Testis (tissue), 3 donors: ENCODE data around the gene EHBP1. TPM values are rescaled to one million over a fixed set of nuclear protein-coding genes. Genes with fewer than 3 reads are reported as not detected.

Source experiments
- DNase-seq: peaks from one replicate; pipeline ENCODE4 v3.0.0-alpha.2; 2019
- H3K27ac ChIP-seq, 2 donors: fragments of 200-600 bp; sonication (generic); one replicate each; pipeline ENCODE4 v1.5.1; 2019
- H3K27me3 ChIP-seq: fragments of 200-600 bp; sonication (generic); one replicate; pipeline ENCODE4 v1.5.1; 2019
- H3K36me3 ChIP-seq: fragments of 200-600 bp; sonication (generic); one replicate; pipeline ENCODE4 v1.5.1; 2017; ENCODE audit warnings: low read depth; ENCODE audit errors: missing control alignments
- H3K4me1 ChIP-seq: fragments of 200-600 bp; sonication (generic); one replicate; pipeline ENCODE4 v1.5.1; 2019
- H3K4me3 ChIP-seq, 2 donors: fragments of 200-600 bp; sonication (generic); one replicate each; pipeline ENCODE4 v1.5.1; 2017 to 2019
- H3K9me3 ChIP-seq: fragments of 200-600 bp; sonication (generic); one replicate; pipeline ENCODE4 v1.5.1; 2017
- POLR2A ChIP-seq: fragments of 450-650 bp; IDR thresholded peaks from one replicate; pipeline ENCODE4 v1.6.1; 2017; ENCODE audit warnings: antibody characterized with exemption, mild to moderate bottlenecking, moderate library complexity
- WGBS, 2 donors: methylation state at CpG; one replicate each; pipeline ENCODE4 v1.1.5; 2018; 5-methylcytosine and 5-hydroxymethylcytosine counted together
- intact Hi-C: fragments of 100-400 bp; cut with DNase I; formaldehyde crosslinking; loops from one replicate; pipeline ENCODE4 v1.15.1; 2023; ENCODE audit warnings: low total_unique reads
- polyA plus RNA-seq: library from polyadenylated mRNA; stranded (reverse); fragments of 350-450 nt; fragmentation: Illumina TruSeq; extraction: RNeasy Lipid Tissue Mini Kit (QIAGEN cat#74804); gene quantifications from one replicate; pipeline ENCODE4 v1.2.3, GENCODE V29; 2014; ENCODE audit warnings: low read depth, low replicate concordance; ENCODE audit not compliant: insufficient read depth
- total RNA-seq, 2 donors: library from RNA; depleted of rRNA; stranded (reverse); fragments of >200 nt; gene quantifications; one replicate each; pipeline ENCODE4 v1.2.3, GENCODE V29; 2016
- TF ChIP-seq, protein P1 (sequence below), 3 experiments: fragments of 450-650 bp in 2 of 3; fragments of 200-600 bp in 1 of 3; sonication (generic) in 1 of 3; IDR thresholded peaks; one replicate each; pipeline ENCODE4 v1.5.1; 2016 to 2019; ENCODE audit warnings: antibody characterized with exemption in 3 of 3, mild to moderate bottlenecking in 2 of 3, moderate library complexity in 1 of 3

Gene EHBP1
- total and polyA plus RNA-seq, 3 donors from 2014 or later, result 69.3 to 99.5 (median 86.8) TPM

DNA sequence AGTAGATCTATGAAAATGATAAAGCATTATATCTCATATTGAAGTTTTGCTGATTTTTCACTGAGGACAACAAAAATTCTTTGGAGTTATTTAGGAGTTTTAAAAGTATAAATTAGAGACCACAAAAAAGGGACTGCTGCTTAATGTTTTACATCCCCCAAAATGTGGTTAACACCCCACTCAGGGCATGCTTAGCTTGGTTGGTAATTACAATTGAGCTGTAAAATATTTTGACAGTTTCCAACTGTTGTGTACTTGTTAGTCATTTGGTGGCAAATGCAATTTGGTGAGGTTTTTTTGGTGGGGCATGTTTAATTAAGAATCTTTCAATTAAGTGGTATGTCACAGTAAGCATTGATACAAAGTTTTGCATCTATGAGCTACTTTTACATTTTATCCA, 207.8 kb downstream of the EHBP1 start:
- no peak for DNase-seq
- no peak overlapping the region for H3K27ac ChIP-seq
- no peaks in the 10 kb centered on the region for H3K4me1 ChIP-seq
- H3K27me3 ChIP-seq, result no peaks in the 10 kb centered on the region
- intact Hi-C loops, result no loop called here
- no peak overlapping the region for H3K4me3 ChIP-seq
- H3K36me3 ChIP-seq, result no peaks in the 10 kb centered on the region
- no peaks in the 10 kb centered on the region for H3K9me3 ChIP-seq
- TF ChIP-seq POLR2A, result no peak
- TF ChIP-seq, protein P1, sequence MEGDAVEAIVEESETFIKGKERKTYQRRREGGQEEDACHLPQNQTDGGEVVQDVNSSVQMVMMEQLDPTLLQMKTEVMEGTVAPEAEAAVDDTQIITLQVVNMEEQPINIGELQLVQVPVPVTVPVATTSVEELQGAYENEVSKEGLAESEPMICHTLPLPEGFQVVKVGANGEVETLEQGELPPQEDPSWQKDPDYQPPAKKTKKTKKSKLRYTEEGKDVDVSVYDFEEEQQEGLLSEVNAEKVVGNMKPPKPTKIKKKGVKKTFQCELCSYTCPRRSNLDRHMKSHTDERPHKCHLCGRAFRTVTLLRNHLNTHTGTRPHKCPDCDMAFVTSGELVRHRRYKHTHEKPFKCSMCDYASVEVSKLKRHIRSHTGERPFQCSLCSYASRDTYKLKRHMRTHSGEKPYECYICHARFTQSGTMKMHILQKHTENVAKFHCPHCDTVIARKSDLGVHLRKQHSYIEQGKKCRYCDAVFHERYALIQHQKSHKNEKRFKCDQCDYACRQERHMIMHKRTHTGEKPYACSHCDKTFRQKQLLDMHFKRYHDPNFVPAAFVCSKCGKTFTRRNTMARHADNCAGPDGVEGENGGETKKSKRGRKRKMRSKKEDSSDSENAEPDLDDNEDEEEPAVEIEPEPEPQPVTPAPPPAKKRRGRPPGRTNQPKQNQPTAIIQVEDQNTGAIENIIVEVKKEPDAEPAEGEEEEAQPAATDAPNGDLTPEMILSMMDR (IDR thresholded peaks at IDR 0.05), result no peak

DNA sequence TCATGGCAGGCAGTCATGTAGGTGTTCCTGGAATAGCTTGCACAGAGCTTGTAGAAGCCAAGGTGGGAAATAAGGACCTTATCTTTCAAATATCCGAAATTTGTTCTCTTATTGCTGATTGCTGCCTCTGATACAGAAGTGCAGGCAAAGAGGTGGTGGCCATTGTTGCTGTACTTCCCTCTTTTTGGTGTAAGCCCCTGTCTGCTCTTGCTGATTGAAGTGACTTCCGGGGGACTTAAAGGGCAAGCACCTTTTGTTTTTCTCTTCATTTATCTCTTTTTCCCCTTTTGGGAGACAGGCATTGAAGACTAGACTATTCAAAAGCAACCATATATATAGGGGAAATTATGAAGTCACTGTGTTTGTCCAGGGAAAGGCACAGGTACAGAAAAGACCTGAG, 213.5 kb downstream of the EHBP1 start:
- 96 to 100% methylated on average over 2 of the region's 2 CpGs for WGBS, 2 donors
- Histone ChIP-seq H3K36me3 (no peaks in the 10 kb centered on the region), H3K27ac (no peak overlapping the region), H3K27me3 (no peaks in the 10 kb centered on the region), H3K4me1 (no peaks in the 10 kb centered on the region), H3K9me3 (no peaks in the 10 kb centered on the region), H3K4me3 (no peak overlapping the region)
- no peak for DNase-seq
- TF ChIP-seq, protein P1 (IDR thresholded peaks at IDR 0.05), result no peak
- TF ChIP-seq POLR2A, result no peak
- intact Hi-C loops, result no loop called here

DNA sequence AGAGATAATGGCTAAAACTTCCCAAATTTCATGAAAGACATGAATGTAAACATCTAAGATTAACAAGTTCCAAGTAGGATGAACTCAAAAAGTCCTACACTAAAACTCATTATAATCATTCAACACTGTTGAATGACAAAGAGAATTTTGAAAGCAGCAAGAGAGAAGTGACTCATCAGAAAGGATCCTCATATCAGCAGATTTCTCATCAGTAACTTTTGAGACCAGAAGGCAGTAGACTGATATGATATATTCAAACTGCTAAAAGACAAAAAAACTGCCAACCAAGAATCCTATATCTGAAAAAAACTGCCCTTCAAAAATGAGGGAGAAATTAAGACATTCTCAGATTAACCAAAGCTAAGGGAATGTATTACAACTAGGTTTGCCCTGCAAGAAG, 214.6 kb downstream of the EHBP1 start:
- TF ChIP-seq POLR2A, result no peak
- TF ChIP-seq, protein P1 (IDR thresholded peaks at IDR 0.05), result no peak
- no peaks in the 10 kb centered on the region for H3K4me1 ChIP-seq
- H3K36me3 ChIP-seq, result no peaks in the 10 kb centered on the region
- no peaks in the 10 kb centered on the region for H3K9me3 ChIP-seq
- H3K4me3 ChIP-seq, result no peak overlapping the region
- no peaks in the 10 kb centered on the region for H3K27me3 ChIP-seq
- no peak overlapping the region for H3K27ac ChIP-seq
- no peak for DNase-seq
- intact Hi-C loops, result no loop called here

DNA sequence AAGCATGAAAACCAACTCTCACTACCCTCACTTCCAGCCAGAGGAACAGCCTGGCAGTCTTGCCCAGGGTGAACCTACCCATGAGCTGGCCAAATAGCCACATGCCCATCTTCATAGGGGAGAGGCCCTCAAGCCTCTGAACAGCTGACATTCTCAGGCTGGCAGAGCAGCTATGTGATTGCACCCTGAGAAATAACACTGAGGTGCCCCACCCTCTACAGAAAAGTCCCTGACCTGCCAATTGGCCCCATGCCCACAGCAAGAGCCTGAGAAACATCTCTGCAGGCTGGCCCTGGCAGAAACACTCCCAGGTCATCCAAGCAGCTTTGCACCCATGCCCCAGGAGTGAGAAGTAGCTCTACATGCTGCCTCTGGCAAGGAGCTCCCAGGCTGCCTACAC, 217.7 kb downstream of the EHBP1 start:
- intact Hi-C loops, result no loop called here
- no peaks in the 10 kb centered on the region for H3K27me3 ChIP-seq
- DNase-seq, result no peak
- no peaks in the 10 kb centered on the region for H3K36me3 ChIP-seq
- TF ChIP-seq POLR2A, result no peak
- TF ChIP-seq, protein P1 (IDR thresholded peaks at IDR 0.05), result no peak
- H3K4me1 ChIP-seq, result no peaks in the 10 kb centered on the region
- no peak overlapping the region for H3K4me3 ChIP-seq
- H3K9me3 ChIP-seq, result no peaks in the 10 kb centered on the region
- no peak overlapping the region for H3K27ac ChIP-seq

DNA sequence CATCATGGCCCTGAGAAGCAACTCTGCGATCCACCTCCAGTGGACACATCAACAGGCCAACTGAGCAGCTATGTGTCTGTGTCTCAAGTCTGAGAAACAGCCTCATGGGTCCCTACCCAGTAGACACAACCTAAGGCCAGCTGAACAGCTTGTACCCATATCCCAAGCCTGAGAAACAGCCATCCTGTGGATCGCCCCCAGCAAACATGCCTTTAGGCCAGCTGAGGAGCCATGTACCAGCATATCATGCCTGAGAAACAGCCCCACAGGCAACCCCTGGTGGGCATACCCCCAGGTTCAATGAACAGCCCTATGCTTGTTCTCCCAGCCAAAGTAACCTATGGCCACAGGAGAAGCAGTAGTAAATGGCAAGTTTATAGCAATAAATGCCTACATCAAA, 218.4 kb downstream of the EHBP1 start:
- no peak for DNase-seq
- H3K36me3 ChIP-seq, result no peaks in the 10 kb centered on the region
- TF ChIP-seq, protein P1 (IDR thresholded peaks at IDR 0.05), result no peak
- TF ChIP-seq POLR2A, result no peak

More for the DNA sequence above, 218.4 kb downstream of the EHBP1 start:
- H3K9me3 ChIP-seq, result no peaks in the 10 kb centered on the region
- no peaks in the 10 kb centered on the region for H3K27me3 ChIP-seq
- WGBS, 2 donors, result 86 to 89% methylated on average over 1 to 2 of the region's 2 CpGs
- intact Hi-C loops, result no loop called here
- no peak overlapping the region for H3K27ac ChIP-seq
- no peaks in the 10 kb centered on the region for H3K4me1 ChIP-seq
- H3K4me3 ChIP-seq, result no peak overlapping the region
